H1 (cell line): ENCODE data around the gene CELF3.

Experiments
- ASH2L ChIP-seq: fragments of 200-600, 300-600 bp; sonication (generic); IDR thresholded peaks from one replicate; pipeline ENCODE4 v1.7.1; 2017; ENCODE audit warnings: low read length
- GTF2F1 ChIP-seq: IDR thresholded peaks from 2 replicates; pipeline ENCODE4 v1.6.1; 2012; ENCODE audit warnings: low read depth, low read length, improper control_type of control experiment, borderline replicate concordance
- RFX5 ChIP-seq: IDR thresholded peaks from 2 replicates; pipeline ENCODE4 v1.6.1; 2011; ENCODE audit warnings: low read depth, low read length, improper control_type of control experiment, borderline replicate concordance
- ZNF274 ChIP-seq: IDR thresholded peaks from 2 replicates; pipeline ENCODE4 v1.7.0; 2012; ENCODE audit warnings: low read length, borderline replicate concordance; ENCODE audit errors: extremely low read depth
- TF ChIP-seq, protein P1 (sequence below), 3 experiments: IDR thresholded peaks; 1 replicate in 2 of 3; 2 replicates in 1 of 3; pipeline versions ENCODE4 v1.5.1 to v1.6.1; 2011; ENCODE audit warnings: low read length in 3 of 3, mild to moderate bottlenecking in 3 of 3, inconsistent platforms in 2 of 3, low read depth in 1 of 3, moderate library complexity in 1 of 3; ENCODE audit not compliant: insufficient read depth in 1 of 3; ENCODE audit errors: control extremely low read depth in 1 of 3
- TF ChIP-seq, protein P2 (sequence below): fragments of 300-600 bp; sonication (generic); IDR thresholded peaks from 2 replicates; pipeline ENCODE4 v1.7.1; 2012; ENCODE audit warnings: low read length, moderate library complexity, mild to moderate bottlenecking, inconsistent platforms; ENCODE audit not compliant: insufficient replicate concordance

DNA sequence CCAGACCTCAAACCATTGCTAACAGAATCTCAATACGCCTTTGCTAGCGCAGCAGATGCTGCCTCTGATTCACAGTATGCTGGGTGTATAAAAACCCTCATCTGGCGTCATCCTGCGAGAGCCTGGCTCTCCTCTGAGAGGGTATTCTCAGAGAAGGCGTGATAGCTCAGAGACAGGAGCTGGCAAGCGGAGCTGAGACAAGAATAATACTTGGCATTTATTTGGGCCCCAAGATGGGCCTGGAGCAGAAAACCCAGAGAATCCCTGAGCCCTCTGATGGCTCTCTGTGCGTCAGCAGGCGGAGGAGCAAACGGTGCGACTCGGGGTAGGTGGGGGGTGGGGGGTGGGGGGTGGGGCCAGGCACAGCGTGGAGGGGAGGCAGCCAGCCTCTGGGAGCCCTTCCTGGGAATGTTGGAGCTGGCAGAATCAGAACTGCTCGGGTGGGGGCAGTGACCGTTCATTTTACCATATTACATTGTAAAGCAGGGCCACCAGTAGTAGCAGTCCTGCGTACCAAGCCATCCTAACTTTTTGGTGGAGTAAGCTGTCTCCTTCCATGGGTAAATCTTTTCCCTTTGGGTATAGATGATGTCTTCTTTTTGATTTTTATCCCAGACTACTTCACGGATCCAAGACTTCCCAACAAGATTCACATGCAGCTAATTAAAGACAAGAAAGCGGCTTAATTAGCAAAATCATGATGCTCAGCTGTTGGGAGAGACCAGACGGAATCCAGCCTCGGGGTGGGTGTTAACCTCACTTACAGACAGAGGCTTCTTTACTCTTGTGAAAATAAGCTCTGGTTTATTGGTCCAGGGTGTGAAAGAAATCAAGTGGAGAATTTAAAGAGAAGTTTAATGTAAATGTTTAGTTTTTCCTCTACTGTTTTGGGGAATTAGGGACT, 11.8 kb upstream of the CELF3 start:
- TF ChIP-seq RFX5 = no peak
- TF ChIP-seq GTF2F1 = no peak
- TF ChIP-seq, protein P1, sequence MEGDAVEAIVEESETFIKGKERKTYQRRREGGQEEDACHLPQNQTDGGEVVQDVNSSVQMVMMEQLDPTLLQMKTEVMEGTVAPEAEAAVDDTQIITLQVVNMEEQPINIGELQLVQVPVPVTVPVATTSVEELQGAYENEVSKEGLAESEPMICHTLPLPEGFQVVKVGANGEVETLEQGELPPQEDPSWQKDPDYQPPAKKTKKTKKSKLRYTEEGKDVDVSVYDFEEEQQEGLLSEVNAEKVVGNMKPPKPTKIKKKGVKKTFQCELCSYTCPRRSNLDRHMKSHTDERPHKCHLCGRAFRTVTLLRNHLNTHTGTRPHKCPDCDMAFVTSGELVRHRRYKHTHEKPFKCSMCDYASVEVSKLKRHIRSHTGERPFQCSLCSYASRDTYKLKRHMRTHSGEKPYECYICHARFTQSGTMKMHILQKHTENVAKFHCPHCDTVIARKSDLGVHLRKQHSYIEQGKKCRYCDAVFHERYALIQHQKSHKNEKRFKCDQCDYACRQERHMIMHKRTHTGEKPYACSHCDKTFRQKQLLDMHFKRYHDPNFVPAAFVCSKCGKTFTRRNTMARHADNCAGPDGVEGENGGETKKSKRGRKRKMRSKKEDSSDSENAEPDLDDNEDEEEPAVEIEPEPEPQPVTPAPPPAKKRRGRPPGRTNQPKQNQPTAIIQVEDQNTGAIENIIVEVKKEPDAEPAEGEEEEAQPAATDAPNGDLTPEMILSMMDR (IDR thresholded peaks at IDR 0.05; ENCODE audit: control extremely low read depth in 1 of 3, insufficient read depth in 1 of 3, low read depth in 1 of 3, low read length in 3 of 3) = no peak
- TF ChIP-seq ZNF274 = no peak
- peak; percentile 52 for TF ChIP-seq ASH2L
- TF ChIP-seq, protein P2, sequence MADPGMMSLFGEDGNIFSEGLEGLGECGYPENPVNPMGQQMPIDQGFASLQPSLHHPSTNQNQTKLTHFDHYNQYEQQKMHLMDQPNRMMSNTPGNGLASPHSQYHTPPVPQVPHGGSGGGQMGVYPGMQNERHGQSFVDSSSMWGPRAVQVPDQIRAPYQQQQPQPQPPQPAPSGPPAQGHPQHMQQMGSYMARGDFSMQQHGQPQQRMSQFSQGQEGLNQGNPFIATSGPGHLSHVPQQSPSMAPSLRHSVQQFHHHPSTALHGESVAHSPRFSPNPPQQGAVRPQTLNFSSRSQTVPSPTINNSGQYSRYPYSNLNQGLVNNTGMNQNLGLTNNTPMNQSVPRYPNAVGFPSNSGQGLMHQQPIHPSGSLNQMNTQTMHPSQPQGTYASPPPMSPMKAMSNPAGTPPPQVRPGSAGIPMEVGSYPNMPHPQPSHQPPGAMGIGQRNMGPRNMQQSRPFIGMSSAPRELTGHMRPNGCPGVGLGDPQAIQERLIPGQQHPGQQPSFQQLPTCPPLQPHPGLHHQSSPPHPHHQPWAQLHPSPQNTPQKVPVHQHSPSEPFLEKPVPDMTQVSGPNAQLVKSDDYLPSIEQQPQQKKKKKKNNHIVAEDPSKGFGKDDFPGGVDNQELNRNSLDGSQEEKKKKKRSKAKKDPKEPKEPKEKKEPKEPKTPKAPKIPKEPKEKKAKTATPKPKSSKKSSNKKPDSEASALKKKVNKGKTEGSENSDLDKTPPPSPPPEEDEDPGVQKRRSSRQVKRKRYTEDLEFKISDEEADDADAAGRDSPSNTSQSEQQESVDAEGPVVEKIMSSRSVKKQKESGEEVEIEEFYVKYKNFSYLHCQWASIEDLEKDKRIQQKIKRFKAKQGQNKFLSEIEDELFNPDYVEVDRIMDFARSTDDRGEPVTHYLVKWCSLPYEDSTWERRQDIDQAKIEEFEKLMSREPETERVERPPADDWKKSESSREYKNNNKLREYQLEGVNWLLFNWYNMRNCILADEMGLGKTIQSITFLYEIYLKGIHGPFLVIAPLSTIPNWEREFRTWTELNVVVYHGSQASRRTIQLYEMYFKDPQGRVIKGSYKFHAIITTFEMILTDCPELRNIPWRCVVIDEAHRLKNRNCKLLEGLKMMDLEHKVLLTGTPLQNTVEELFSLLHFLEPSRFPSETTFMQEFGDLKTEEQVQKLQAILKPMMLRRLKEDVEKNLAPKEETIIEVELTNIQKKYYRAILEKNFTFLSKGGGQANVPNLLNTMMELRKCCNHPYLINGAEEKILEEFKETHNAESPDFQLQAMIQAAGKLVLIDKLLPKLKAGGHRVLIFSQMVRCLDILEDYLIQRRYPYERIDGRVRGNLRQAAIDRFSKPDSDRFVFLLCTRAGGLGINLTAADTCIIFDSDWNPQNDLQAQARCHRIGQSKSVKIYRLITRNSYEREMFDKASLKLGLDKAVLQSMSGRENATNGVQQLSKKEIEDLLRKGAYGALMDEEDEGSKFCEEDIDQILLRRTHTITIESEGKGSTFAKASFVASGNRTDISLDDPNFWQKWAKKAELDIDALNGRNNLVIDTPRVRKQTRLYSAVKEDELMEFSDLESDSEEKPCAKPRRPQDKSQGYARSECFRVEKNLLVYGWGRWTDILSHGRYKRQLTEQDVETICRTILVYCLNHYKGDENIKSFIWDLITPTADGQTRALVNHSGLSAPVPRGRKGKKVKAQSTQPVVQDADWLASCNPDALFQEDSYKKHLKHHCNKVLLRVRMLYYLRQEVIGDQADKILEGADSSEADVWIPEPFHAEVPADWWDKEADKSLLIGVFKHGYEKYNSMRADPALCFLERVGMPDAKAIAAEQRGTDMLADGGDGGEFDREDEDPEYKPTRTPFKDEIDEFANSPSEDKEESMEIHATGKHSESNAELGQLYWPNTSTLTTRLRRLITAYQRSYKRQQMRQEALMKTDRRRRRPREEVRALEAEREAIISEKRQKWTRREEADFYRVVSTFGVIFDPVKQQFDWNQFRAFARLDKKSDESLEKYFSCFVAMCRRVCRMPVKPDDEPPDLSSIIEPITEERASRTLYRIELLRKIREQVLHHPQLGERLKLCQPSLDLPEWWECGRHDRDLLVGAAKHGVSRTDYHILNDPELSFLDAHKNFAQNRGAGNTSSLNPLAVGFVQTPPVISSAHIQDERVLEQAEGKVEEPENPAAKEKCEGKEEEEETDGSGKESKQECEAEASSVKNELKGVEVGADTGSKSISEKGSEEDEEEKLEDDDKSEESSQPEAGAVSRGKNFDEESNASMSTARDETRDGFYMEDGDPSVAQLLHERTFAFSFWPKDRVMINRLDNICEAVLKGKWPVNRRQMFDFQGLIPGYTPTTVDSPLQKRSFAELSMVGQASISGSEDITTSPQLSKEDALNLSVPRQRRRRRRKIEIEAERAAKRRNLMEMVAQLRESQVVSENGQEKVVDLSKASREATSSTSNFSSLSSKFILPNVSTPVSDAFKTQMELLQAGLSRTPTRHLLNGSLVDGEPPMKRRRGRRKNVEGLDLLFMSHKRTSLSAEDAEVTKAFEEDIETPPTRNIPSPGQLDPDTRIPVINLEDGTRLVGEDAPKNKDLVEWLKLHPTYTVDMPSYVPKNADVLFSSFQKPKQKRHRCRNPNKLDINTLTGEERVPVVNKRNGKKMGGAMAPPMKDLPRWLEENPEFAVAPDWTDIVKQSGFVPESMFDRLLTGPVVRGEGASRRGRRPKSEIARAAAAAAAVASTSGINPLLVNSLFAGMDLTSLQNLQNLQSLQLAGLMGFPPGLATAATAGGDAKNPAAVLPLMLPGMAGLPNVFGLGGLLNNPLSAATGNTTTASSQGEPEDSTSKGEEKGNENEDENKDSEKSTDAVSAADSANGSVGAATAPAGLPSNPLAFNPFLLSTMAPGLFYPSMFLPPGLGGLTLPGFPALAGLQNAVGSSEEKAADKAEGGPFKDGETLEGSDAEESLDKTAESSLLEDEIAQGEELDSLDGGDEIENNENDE = peak; percentile 99
